Islet of Langerhans (tissue), 1 donor: Measurements from ENCODE around the gene FKBP5.
A peak's percentile ranks its signal among the peaks of the same experiment; 100 is the strongest.
"Not testable (repeated sequence)": the region's sequence is repeated elsewhere in the genome, so short reads cannot be mapped to it uniquely, and the experiment has no call there.

Experiments used
- FAIRE-seq: peaks from one replicate; lab custom pipeline; 2011; peaks lifted over from hg19 to GRCh38; lab: Jason Lieb, UNC

The FKBP5 gene

GRCh38 chr6:35609588-35609987 lies 79.1 kb downstream of the FKBP5 start:
- FAIRE-seq = no peak

GRCh38 chr6:35607517-35608233 lies 81.0 kb downstream of the FKBP5 start:
- FAIRE-seq = no peak

- FAIRE-seq = no peak
Measured at GRCh38 chr6:35605600-35605999, 83.1 kb downstream of the FKBP5 start.

GRCh38 chr6:35603326-35604202 lies 85.2 kb downstream of the FKBP5 start:
- FAIRE-seq = peak; percentile 5

- no peak for FAIRE-seq
Measured at GRCh38 chr6:35602133-35602946, 86.4 kb downstream of the FKBP5 start.

- FAIRE-seq = no peak
Measured at GRCh38 chr6:35601331-35602132, 87.2 kb downstream of the FKBP5 start.

GRCh38 chr6:35600659-35601125 lies 88.0 kb downstream of the FKBP5 start:
- FAIRE-seq = no peak

GRCh38 chr6:35599761-35600658 lies 88.7 kb downstream of the FKBP5 start:
- no peak for FAIRE-seq

GRCh38 chr6:35598621-35599020 lies 90.1 kb downstream of the FKBP5 start:
- FAIRE-seq = not testable (repeated sequence)

GRCh38 chr6:35596448-35597442 lies 92.0 kb downstream of the FKBP5 start:
- no peak for FAIRE-seq

- FAIRE-seq = no peak
Measured at GRCh38 chr6:35594503-35595186, 94.1 kb downstream of the FKBP5 start.

GRCh38 chr6:35592178-35592577 lies 96.5 kb downstream of the FKBP5 start:
- no peak for FAIRE-seq

- FAIRE-seq = no peak
Measured at GRCh38 chr6:35590622-35591066, 98.1 kb downstream of the FKBP5 start.

GRCh38 chr6:35589904-35590303 lies 98.8 kb downstream of the FKBP5 start:
- FAIRE-seq = no peak

- FAIRE-seq = no peak
Measured at GRCh38 chr6:35589201-35589739, 99.4 kb downstream of the FKBP5 start.

GRCh38 chr6:35587167-35587566 lies 101.5 kb downstream of the FKBP5 start:
- FAIRE-seq = no peak

GRCh38 chr6:35586542-35586941 lies 102.2 kb downstream of the FKBP5 start:
- FAIRE-seq = no peak

GRCh38 chr6:35585658-35586057 lies 103.1 kb downstream of the FKBP5 start:
- no peak for FAIRE-seq
